Embryonic facial prominence (tissue), 1 donor: ENCODE data around the gene RFC1.
"Not testable (repeated sequence)": the region's sequence is repeated elsewhere in the genome, so short reads cannot be mapped to it uniquely, and the experiment has no call there.

Source experiments
- DNase-seq: peaks from one replicate; pipeline ENCODE4 v3.0.0-alpha.2; 2016; ENCODE audit errors: extremely low spot score

The RFC1 gene

DNA sequence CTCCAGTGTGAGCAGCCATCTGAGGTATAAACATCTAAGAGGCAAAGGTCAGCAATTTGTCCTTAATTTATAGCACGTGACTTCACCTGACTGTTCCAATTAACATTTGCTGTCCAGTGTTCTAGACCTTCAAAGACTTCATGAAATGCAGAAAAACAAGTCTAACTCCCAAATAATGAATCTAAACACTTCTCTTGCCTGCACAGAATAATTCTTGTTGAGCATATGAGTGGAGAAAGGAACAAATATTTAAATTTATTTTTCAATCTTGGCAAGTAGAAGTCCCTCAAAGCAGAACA is 12.0 kb downstream of the RFC1 start:
- no peak for DNase-seq

DNA sequence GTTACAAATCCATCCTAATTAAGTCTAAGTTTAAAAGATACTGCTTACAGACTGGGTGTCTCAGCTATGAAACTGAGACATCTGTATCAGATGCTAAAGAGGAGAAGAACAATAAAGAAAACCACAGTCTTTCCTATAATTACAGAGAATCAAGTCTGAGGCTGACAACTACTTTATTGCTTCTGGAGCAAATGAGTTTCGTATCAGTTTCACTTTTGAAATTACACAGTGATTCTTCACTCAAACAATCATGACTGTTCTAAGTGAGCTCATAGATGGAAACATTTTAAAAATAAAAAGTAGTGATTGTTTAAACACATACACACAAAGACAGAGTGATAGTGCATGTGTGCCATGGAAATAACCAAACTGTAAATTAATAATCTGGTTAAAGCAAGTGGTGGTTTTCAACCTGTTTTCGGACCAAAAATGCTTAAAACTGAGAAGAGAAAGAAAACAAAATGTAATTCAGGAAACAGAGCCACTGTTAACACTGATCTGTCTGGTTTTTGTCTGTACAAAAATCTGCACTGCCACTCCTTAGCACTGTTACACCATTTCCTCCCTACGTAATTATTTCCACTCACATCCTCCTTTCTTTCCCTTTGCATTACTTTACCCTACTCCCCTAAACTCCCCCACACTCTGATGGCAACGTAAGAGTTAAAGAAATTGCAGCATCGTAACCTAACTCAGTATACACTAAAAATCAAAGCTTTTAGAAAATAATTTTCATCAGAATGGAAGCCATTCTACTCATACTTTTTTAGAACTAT is 12.5 kb downstream of the RFC1 start:
- no peak for DNase-seq

- not testable (repeated sequence) for DNase-seq
Measured at GRCh38 chr4:39353149-39353477, 13.0 kb downstream of the RFC1 start.

DNA sequence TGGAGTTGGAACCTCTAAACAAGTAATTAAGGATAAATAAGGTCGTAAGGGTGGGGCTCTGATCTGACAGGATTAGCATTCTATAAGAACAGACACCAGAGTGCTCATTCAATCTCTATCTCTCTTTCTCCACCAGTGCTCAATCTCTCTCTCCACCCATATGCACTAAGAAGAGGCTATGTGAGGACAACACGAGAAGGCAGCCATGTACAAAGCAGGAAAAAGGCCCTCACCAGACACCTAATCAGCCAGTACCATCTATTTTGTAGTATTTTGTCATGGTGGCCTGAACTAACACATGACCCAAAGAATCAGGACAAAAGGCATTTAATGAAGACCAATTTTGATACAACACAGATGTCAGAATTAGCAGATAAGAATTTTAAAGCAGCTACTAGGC is 16.8 kb downstream of the RFC1 start:
- DNase-seq, result no peak

- no peak for DNase-seq
Measured at GRCh38 chr4:39348371-39349315, 17.5 kb downstream of the RFC1 start.

GRCh38 chr4:39346856-39347519 is 19.2 kb downstream of the RFC1 start:
- DNase-seq, result no peak

DNA sequence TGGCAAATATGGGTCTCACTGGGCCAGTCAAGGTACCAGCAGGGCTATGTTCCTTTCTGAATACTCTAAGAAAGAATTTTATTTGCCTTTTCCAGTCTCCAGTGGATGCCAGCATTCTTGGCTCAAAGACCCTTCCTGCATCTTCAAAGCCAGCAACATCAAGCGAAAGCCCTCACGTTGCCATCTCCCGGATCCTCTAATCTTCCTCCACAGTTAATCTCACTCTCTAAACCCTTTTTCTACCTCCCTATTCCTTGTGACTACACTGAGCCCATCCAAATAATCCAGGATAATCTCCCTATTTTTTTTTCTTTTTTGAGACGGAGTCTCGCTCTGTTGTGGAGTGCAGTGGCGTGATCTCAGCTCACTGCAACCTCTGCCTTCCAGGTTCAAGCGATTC is 23.4 kb downstream of the RFC1 start:
- no peak for DNase-seq

GRCh38 chr4:39341075-39341725 is 25.0 kb downstream of the RFC1 start:
- no peak for DNase-seq

DNA sequence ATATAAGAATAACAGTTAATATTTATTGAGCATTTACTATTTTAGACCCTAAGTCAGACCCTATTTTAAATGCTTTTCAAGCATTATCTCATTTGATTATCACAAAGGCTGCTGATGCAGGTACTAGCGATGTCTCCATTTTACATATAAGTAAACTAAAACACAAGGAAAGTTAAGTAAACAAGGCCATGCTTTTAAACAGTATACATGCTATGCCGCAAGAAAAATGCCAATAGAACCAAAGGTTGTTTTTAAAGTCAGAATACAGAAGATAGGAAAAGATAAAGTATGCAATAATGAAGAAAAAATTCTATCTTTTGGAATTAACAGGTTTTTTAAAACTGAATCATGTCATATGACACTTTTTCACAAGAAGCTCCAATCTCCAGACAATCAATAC is 26.2 kb downstream of the RFC1 start:
- DNase-seq, result no peak

DNA sequence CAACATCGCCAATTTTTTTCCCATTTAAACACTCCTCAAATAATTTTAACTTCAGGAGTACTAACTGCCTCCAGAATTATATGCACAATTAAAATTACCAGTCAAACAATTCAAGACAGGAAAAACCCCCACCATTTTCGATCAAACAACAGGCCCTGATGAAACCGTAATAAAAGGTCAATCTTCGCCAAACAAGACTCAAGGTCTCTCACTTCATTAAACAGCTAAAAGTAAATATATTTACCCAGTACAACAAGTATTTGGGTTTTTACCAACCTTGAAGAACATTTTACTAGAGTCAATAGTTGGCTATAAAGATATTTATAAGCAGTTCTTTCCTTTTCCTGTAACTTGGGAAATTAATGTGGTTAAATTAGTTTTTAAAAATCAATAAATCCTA is 28.3 kb downstream of the RFC1 start:
- no peak for DNase-seq

GRCh38 chr4:39335566-39335965 is 30.6 kb downstream of the RFC1 start:
- no peak for DNase-seq

DNA sequence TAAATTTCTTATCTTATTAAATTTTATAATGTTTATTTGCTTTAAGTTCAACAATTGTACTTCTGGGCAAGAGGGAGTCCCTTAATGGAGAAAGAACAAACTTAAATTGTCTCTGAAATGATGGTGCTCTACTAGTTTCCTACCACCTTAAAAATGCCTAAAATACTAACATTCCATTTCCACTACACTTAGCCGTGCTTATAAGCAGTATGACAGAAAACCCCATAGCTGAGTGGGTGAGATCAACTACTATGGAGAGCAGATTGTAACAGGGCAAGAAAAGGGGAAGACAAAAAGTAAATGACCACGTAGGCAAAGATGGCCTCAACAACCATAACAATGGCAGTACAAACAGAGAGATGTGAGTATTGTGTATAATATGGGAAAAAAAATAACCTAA is 35.0 kb downstream of the RFC1 start:
- DNase-seq, result no peak

DNA sequence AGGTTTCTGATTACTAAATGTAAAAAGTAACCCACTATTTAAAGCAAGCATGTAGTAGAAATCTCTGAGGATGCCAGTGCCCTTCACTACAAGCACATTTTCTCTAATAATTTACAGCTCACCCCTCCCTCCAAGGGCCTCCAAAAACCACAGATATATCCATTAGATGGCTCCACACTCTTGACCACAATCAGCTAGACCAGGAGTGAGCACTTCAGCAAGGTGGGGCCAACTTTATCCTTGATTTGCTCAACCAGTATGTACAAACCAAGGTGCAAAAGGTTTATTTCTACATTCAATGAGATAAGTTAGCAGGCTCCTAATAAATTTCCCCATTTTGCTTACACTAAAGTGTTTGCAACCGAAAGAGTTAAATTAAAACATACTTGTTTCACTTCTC is 35.8 kb downstream of the RFC1 start:
- no peak for DNase-seq

DNA sequence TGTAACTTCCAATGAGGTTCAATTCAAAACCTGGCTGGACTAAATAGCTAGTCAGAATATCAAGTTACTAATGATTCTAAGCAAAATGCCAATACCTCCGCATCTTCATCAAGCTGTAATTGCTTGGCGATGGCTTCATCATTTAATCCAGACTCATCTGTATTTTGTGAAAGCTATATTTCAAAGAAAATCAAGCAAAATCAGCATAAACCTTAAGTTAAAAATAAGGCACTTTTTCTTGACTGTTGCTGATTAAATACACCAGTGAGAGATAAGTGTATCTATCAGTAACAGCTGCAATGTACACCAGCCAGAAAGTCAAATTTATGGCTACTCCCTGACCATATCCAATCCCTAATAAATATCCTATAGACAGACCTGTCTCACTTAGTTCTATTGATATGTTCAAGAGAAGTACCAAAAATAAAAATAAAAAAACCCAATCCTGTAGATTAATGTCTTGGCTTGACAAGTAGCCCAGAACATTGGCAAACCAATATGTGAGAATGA is 39.6 kb downstream of the RFC1 start:
- DNase-seq, result no peak

- DNase-seq, result no peak
Measured at GRCh38 chr4:39324897-39325613, 41.1 kb downstream of the RFC1 start.

DNA sequence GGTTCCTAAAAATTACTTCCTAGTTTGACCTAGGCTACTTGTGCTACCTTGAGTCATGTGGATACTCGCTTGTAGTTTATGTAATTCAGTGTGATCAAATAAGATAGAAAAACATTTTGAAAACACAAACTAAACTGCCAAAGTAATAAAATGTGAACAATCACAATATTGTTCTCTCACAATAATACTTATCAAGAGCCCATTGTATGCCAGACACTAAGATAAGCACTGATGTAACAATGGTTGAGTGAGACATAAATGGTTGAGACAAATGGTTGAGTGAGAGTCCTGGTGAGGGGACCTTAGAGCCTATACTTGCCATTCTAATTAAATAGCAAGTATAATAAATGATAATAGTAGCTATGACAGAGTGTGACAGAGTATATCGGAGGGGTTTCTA is 41.7 kb downstream of the RFC1 start:
- DNase-seq, result no peak

DNA sequence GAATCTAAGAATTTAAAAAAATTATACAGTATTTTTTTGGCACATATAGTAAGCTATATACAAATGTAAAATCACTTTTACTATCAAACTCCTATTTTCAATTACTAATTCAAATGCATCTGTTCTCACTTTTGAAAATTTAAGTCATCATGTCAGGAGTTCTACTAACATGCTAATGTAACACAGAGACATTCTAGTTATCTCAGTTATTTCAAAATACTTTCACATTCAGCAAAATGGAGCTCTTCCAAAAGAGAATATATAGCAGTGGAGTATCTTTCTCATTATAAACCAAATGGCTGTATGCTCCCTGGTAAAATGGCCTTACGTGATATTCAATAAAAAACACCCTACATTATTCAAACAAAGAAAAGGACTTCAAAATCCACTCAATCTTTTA is 42.3 kb downstream of the RFC1 start:
- no peak for DNase-seq

- no peak for DNase-seq
Measured at GRCh38 chr4:39320381-39321115, 45.6 kb downstream of the RFC1 start.

- DNase-seq, result no peak
Measured at GRCh38 chr4:39319676-39320075, 46.5 kb downstream of the RFC1 start.

GRCh38 chr4:39312816-39313215 is 53.3 kb downstream of the RFC1 start:
- DNase-seq, result no peak

DNA sequence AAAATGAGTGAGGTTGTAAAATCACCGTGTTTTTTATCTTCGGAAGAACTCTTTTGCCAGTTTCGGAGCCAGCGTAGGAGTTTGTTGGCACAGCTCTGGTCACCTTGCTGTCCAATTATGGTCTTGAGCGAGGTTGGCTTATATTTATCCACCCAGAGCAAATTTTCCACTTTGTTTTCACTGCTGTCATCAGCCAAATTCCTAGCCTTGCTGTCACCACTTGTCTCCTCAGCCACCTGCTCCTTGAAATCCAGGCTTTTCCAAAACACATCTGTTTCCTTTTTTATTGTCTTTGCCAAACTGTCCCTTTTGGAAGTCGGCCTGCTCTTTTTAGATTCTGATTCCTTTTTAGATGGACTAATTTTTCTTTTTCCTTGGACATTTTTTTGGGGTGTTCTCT is 57.6 kb downstream of the RFC1 start:
- no peak for DNase-seq
